HepG2 (cell line): ENCODE results near the gene RORB. TPM values are rescaled to one million over a fixed set of nuclear protein-coding genes. Genes with fewer than 3 reads are reported as not detected.

Experiments used
- ATAC-seq: fragments of 200-7000 bp; cut with Tn5 transposase; 3 replicates; pipeline ENCODE4 v1.9.1; 2020; ENCODE audit warnings: mild to moderate bottlenecking, moderate library complexity
- BruUV-seq: library from RNA; stranded (reverse); fragments of 400-500 nt; replicated peaks from 2 replicates; lab custom pipeline; 2021; lab: Mats Ljungman, UMichigan
- CTCF ChIA-PET: fragments of 300-600 bp; formaldehyde crosslinking; extraction: SDS; loops from one replicate; lab custom pipeline; 2021; ENCODE audit warnings: low total read pairs, inconsistent platforms, low intra/inter-chr PET ratio; lab: Yijun Ruan, JAX
- POLR2A ChIA-PET: fragments of 350-600 bp; sonication (Branson Sonifier 250); formaldehyde crosslinking; loops from one replicate; lab custom pipeline; 2020; ENCODE audit warnings: antibody characterized with exemption, inconsistent platforms; lab: Yijun Ruan, JAX
- DNase-seq: peaks from one replicate; pipeline ENCODE4 v3.0.0-alpha.2; 2015; ENCODE audit warnings: low spot score
- FAIRE-seq: peaks from 3 replicates; lab custom pipeline; 2011; peaks lifted over from hg19 to GRCh38; lab: Jason Lieb, UNC
- H2AFZ ChIP-seq: one replicate; pipeline ENCODE4 v1.6.1; 2011; ENCODE audit warnings: low read length, inconsistent platforms
- H3K27ac ChIP-seq: fragments of 300-600 bp; 3 replicates; pipeline ENCODE4 v1.8.0; 2011; ENCODE audit warnings: mixed run types, mild to moderate bottlenecking, mixed read lengths, low read length, inconsistent platforms; ENCODE audit not compliant: insufficient read depth; ENCODE audit errors: extremely low read length
- H3K27me3 ChIP-seq, 2 experiments: fragments of 200-600 bp in 1 of 2; 2 replicates in 1 of 2; 3 replicates in 1 of 2; pipeline versions ENCODE4 v1.6.0 to v1.8.0; 2011; ENCODE audit warnings: low read length in 2 of 2, mild to moderate bottlenecking in 2 of 2, moderate library complexity in 2 of 2, inconsistent platforms in 1 of 2; ENCODE audit not compliant: insufficient read depth in 2 of 2, control insufficient read depth in 1 of 2
- H3K36me3 ChIP-seq, 2 experiments: fragments of 200-600 bp in 1 of 2; replicated peaks in 1 of 2; 2 replicates in 1 of 2; 3 replicates in 1 of 2; pipeline versions ENCODE4 v1.5.1 to v1.8.0; 2011; ENCODE audit warnings: low read length in 2 of 2, inconsistent platforms in 1 of 2; ENCODE audit not compliant: insufficient read depth in 2 of 2, control insufficient read depth in 1 of 2
- H3K4me1 ChIP-seq: 2 replicates; pipeline ENCODE4 v1.5.1; 2012; ENCODE audit warnings: low read length, inconsistent platforms; ENCODE audit not compliant: insufficient read depth
- H3K4me2 ChIP-seq: 2 replicates; pipeline ENCODE4 v1.6.0; 2011; ENCODE audit warnings: low read depth, low read length, inconsistent platforms
- H3K4me3 ChIP-seq, 3 experiments: fragments of 200-600 bp in 1 of 3; sonication (generic), shearing (Covaris generic) in 1 of 3; replicated peaks in 1 of 3; 2 replicates each; pipeline ENCODE4 v1.5.1; 2011 to 2016; ENCODE audit warnings: low read length in 3 of 3, inconsistent platforms in 2 of 3, low read depth in 2 of 3, mild to moderate bottlenecking in 2 of 3, control low read depth in 1 of 3, mixed read lengths in 1 of 3; ENCODE audit not compliant: insufficient read depth in 1 of 3
- H3K79me2 ChIP-seq: one replicate; pipeline ENCODE4 v1.6.1; 2011; ENCODE audit warnings: low read length, inconsistent platforms; ENCODE audit not compliant: insufficient read depth
- H3K9ac ChIP-seq: 2 replicates; pipeline ENCODE4 v1.6.0; 2011; ENCODE audit warnings: mild to moderate bottlenecking, low read depth, low read length, inconsistent platforms; ENCODE audit not compliant: insufficient read depth
- H3K9me3 ChIP-seq: 2 replicates; pipeline ENCODE4 v1.5.1; 2012; ENCODE audit warnings: mild to moderate bottlenecking, low read length
- H4K20me1 ChIP-seq: 2 replicates; pipeline ENCODE4 v1.6.0; 2011; ENCODE audit warnings: inconsistent platforms, mild to moderate bottlenecking, low read length, moderate library complexity; ENCODE audit not compliant: insufficient read depth
- HOXA5 ChIP-seq: sonication (generic); formaldehyde crosslinking; IDR thresholded peaks from 2 replicates; pipeline ENCODE4 v1.4.0; 2020; ENCODE audit warnings: missing genetic modification reagents
- MED13 ChIP-seq: sonication (generic); formaldehyde crosslinking; IDR thresholded peaks from 2 replicates; pipeline ENCODE4 v1.5.0; 2020; ENCODE audit warnings: missing genetic modification reagents
- PAF1 ChIP-seq: IDR thresholded peaks from 2 replicates; pipeline ENCODE4 v1.6.1; 2016; ENCODE audit warnings: missing genetic modification reagents, missing compliant biosample characterization
- RELA ChIP-seq: sonication (generic); formaldehyde crosslinking; IDR thresholded peaks from 2 replicates; pipeline ENCODE4 v1.4.0; 2020; ENCODE audit warnings: missing genetic modification reagents
- SRSF9 ChIP-seq: fragments of 200-400 bp; formaldehyde crosslinking; IDR thresholded peaks from 2 replicates; pipeline ENCODE4 v1.6.1; 2018; ENCODE audit warnings: borderline replicate concordance, mild to moderate bottlenecking, low read depth, low read length; ENCODE audit not compliant: insufficient read depth, poor library complexity, severe bottlenecking
- ZC3H13 ChIP-seq: sonication (generic); formaldehyde crosslinking; IDR thresholded peaks from 2 replicates; pipeline ENCODE4 v1.8.1; 2023; ENCODE audit warnings: mild to moderate bottlenecking, missing genetic modification reagents, moderate library complexity
- ZNF12 ChIP-seq: sonication (generic); formaldehyde crosslinking; IDR thresholded peaks from 2 replicates; pipeline ENCODE4 v1.5.0; 2020; ENCODE audit warnings: missing genetic modification reagents
- ZNF589 ChIP-seq: sonication (generic); formaldehyde crosslinking; conservative IDR thresholded peaks from 2 replicates; pipeline ENCODE4 v1.8.0; 2022; ENCODE audit warnings: mild to moderate bottlenecking, moderate library complexity, missing genetic modification reagents
- ZNF724P ChIP-seq: sonication (generic); formaldehyde crosslinking; IDR thresholded peaks from 2 replicates; pipeline ENCODE4 v1.8.0; 2022; ENCODE audit warnings: missing genetic modification reagents, borderline replicate concordance
- ZSCAN31 ChIP-seq: sonication (generic); formaldehyde crosslinking; IDR thresholded peaks from 2 replicates; pipeline ENCODE4 v1.5.0; 2020; ENCODE audit warnings: low read depth, mild to moderate bottlenecking, missing genetic modification reagents
- WGBS: methylation state at CpG from one replicate; pipeline ENCODE4 v1.1.6; 2017; ENCODE audit warnings: low lambda C conversion rate; 5-methylcytosine and 5-hydroxymethylcytosine counted together
- in situ Hi-C: cut with HindIII; loops from 2 replicates; pipeline ENCODE4 v1.10.0; 2017; ENCODE audit warnings: low pct_unique_long_range_greater_than_20kb; ENCODE audit not compliant: extremely low pct_ligation_motif_present
- intact Hi-C: fragments of 100-400 bp; cut with micrococcal nuclease; formaldehyde crosslinking; loops from one replicate; pipeline ENCODE4 v1.10.0; 2022; ENCODE audit not compliant: unreplicated experiment
- polyA plus RNA-seq, 8 experiments: library from polyadenylated mRNA; depleted of rRNA in 3 of 8; stranded (reverse) in 7 of 8; unstranded in 1 of 8; fragments of >200 nt; fragmentation: Illumina TruSeq in 4 of 8; extraction: Trizol in 4 of 8; gene quantifications; 2 replicates each; pipeline versions ENCODE4 v1.2.1 to v1.2.3, GENCODE V29; 2011 to 2016; ENCODE audit warnings: low read depth in 4 of 8, missing spikeins in 1 of 8, mixed read lengths in 1 of 8; ENCODE audit not compliant: insufficient read depth in 1 of 8
- total RNA-seq, 5 experiments: library from RNA; depleted of rRNA; stranded (reverse); fragments of >200 nt; fragmentation: Illumina TruSeq; extraction: Trizol; gene quantifications; 2 replicates each; pipeline ENCODE4 v1.2.3, GENCODE V29; 2016; ENCODE audit warnings: low read depth in 1 of 5
- TF ChIP-seq, protein P1 (sequence below): sonication (generic); formaldehyde crosslinking; IDR thresholded peaks from 2 replicates; pipeline ENCODE4 v1.5.1; 2020; ENCODE audit warnings: missing genetic modification reagents, mild to moderate bottlenecking, borderline replicate concordance

The RORB gene
- total and polyA plus RNA-seq, 2 of the 13 experiments (the other 11 are each of a cell fraction or from before 2014, with no cell fraction given), result not detected

DNA sequence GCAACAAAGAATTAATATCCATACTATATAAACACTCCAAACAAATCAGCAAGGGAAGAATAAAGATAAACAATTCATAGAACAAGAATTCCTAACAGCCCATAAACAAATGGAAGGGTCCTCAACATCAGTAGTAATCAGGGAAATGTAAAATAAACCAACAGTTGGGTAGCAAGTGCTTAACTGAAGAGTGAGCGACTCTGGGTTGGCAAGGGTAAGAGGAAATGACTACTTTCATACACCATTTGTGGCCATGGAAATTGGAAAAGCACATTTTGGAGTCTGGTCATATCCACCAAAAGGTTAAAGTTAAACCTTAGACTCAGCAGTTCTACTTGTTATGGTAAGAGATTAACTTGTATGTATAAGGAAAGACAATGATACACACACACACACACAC lies 17.4 kb upstream of the RORB start:
- Histone ChIP-seq H3K9ac (no peak overlapping the region), H3K27me3 (no peaks in the 10 kb centered on the region), H3K36me3 (no peaks in the 10 kb centered on the region), H3K9me3 (peaks cover 12% of the 10 kb centered on the region; the same call in 1 of the 2 replicates), H3K4me2 (no peak overlapping the region), H3K27ac (no peak overlapping the region), H3K4me1 (no peaks in the 10 kb centered on the region), H3K79me2 (no peaks in the 10 kb centered on the region), H2AFZ (no peak overlapping the region), H4K20me1 (no peaks in the 10 kb centered on the region), H3K4me3 (no peak overlapping the region)
- TF ChIP-seq RELA (CRISPR knock-in tag) (no peak), ZSCAN31 (CRISPR knock-in tag) (no peak), PAF1 (CRISPR knock-in tag) (no peak), SRSF9 (no peak), ZNF589 (CRISPR knock-in tag) (no peak), ZNF724P (CRISPR knock-in tag) (no peak), HOXA5 (CRISPR knock-in tag) (no peak), ZNF12 (no peak), MED13 (CRISPR knock-in tag) (no peak), ZC3H13 (CRISPR knock-in tag) (no peak)
- TF ChIP-seq, protein P1, sequence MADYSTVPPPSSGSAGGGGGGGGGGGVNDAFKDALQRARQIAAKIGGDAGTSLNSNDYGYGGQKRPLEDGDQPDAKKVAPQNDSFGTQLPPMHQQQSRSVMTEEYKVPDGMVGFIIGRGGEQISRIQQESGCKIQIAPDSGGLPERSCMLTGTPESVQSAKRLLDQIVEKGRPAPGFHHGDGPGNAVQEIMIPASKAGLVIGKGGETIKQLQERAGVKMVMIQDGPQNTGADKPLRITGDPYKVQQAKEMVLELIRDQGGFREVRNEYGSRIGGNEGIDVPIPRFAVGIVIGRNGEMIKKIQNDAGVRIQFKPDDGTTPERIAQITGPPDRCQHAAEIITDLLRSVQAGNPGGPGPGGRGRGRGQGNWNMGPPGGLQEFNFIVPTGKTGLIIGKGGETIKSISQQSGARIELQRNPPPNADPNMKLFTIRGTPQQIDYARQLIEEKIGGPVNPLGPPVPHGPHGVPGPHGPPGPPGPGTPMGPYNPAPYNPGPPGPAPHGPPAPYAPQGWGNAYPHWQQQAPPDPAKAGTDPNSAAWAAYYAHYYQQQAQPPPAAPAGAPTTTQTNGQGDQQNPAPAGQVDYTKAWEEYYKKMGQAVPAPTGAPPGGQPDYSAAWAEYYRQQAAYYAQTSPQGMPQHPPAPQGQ, result no peak
- 0% methylated on average over 1 of the region's 1 CpG for WGBS
- ATAC-seq (no peak), FAIRE-seq (no peak), DNase-seq (no peak)
- BruUV-seq, result no TSS peak
- POLR2A ChIA-PET, result no interaction called here
- CTCF ChIA-PET, result no interaction called here
- intact Hi-C loops (no loop called here), in situ Hi-C loops (no loop called here)
